K562 treated with DMSO at 1 percent for 24 hours (cell line): ENCODE results near the gene RPL22. TPM values are rescaled to one million over a fixed set of nuclear protein-coding genes. Genes with fewer than 3 reads are reported as not detected.

Experiments
- total RNA-seq: library from RNA; unstranded; fragments of 300-600 nt; gene quantifications from 2 replicates; pipeline ENCODE4 v1.2.3, GENCODE V29; 2022; ENCODE audit warnings: low read depth; ENCODE audit not compliant: insufficient read depth

Gene RPL22
- 280 and 312 TPM in 2 replicates for total RNA-seq

GRCh38 chr1:6199298-6200187 is at the start of gene RPL22:
Gene RPL22, minus strand, starts transcription at chr1:6199595. Its CDS starts 22 bp downstream, at chr1:6199573.

GRCh38 chr1:6243993-6244392 is 44.6 kb upstream of the RPL22 start, which contains the start of gene HES3:
Gene HES3, plus strand, starts transcription at chr1:6244179. Its CDS starts 187 bp downstream, at chr1:6244366.

GRCh38 chr1:6205849-6206519 is 6.6 kb upstream of the RPL22 start, which contains the start of gene RNF207:
Gene RNF207, plus strand, starts transcription at chr1:6206119. Its CDS starts 417 bp downstream, at chr1:6206536.

GRCh38 chr1:6180268-6180706 is 19.1 kb downstream of the RPL22 start, which contains the start of gene CHD5:
Gene CHD5, minus strand, starts transcription at chr1:6180321. Its CDS starts 298 bp downstream, at chr1:6180023.

Other genes with a start within 250 kb of the RPL22 start
- 23.1 and 23.7 TPM in 2 replicates for gene NPHP4, start 207.2 kb downstream of the RPL22 start, total RNA-seq
- 30.7 and 32.0 TPM in 2 replicates for gene KCNAB2, start 153.7 kb downstream of the RPL22 start, total RNA-seq
- gene CHD5, start 19.3 kb downstream of the RPL22 start, total RNA-seq, result 0.06 and 0.12 TPM in 2 replicates
- gene RNF207, start 6.5 kb upstream of the RPL22 start, total RNA-seq, result 13.2 and 13.6 TPM in 2 replicates
- 54.5 and 57.7 TPM in 2 replicates for gene ICMT, start 36.4 kb upstream of the RPL22 start, total RNA-seq
- not detected in 2 replicates for gene HES3, start 44.6 kb upstream of the RPL22 start, total RNA-seq
- gene GPR153, start 61.5 kb upstream of the RPL22 start, total RNA-seq, result 3.0 and 3.2 TPM in 2 replicates
- 86.2 and 97.4 TPM in 2 replicates for gene ACOT7, start 194.2 kb upstream of the RPL22 start, total RNA-seq
- gene HES2, start 220.3 kb upstream of the RPL22 start, total RNA-seq, result not detected in 2 replicates
- gene ESPN, start 225.2 kb upstream of the RPL22 start, total RNA-seq, result 4.8 and 7.7 TPM in 2 replicates